Nephron (organoid): ENCODE measurements around the gene RPL3.
"Not testable (repeated sequence)": the region's sequence is repeated elsewhere in the genome, so short reads cannot be mapped to it uniquely, and the experiment has no call there.

Experiments used
- H3K27ac Mint-ChIP-seq, 3 experiments: 2 replicates each; pipeline ENCODE4 v1.8.0; 2020; ENCODE audit warnings: mixed read lengths in 3 of 3, mild to moderate bottlenecking in 2 of 3, moderate library complexity in 1 of 3
- H3K27me3 Mint-ChIP-seq: 2 replicates; pipeline ENCODE4 v1.8.0; 2021; ENCODE audit warnings: low read depth, mild to moderate bottlenecking, moderate library complexity, mixed read lengths
- H3K36me3 Mint-ChIP-seq: 2 replicates; pipeline ENCODE4 v1.8.0; 2020; ENCODE audit warnings: low read depth, mixed read lengths
- H3K4me1 Mint-ChIP-seq: 2 replicates; pipeline ENCODE4 v1.8.0; 2020; ENCODE audit warnings: mixed read lengths
- H3K4me3 Mint-ChIP-seq, 3 experiments: 2 replicates each; pipeline ENCODE4 v1.8.0; 2020; ENCODE audit warnings: mild to moderate bottlenecking in 3 of 3, mixed read lengths in 3 of 3, moderate library complexity in 2 of 3
- H3K9me3 Mint-ChIP-seq: 2 replicates; pipeline ENCODE4 v1.8.0; 2020; ENCODE audit warnings: mixed read lengths
- TF ChIP-seq, protein P1 (sequence below), 3 experiments: fragments of 200-600 bp; sonication (generic); IDR thresholded peaks; one replicate each; pipeline ENCODE4 v1.5.0; 2021; ENCODE audit warnings: antibody characterized with exemption in 3 of 3; ENCODE audit not compliant: unreplicated experiment in 3 of 3

Gene RPL3

DNA sequence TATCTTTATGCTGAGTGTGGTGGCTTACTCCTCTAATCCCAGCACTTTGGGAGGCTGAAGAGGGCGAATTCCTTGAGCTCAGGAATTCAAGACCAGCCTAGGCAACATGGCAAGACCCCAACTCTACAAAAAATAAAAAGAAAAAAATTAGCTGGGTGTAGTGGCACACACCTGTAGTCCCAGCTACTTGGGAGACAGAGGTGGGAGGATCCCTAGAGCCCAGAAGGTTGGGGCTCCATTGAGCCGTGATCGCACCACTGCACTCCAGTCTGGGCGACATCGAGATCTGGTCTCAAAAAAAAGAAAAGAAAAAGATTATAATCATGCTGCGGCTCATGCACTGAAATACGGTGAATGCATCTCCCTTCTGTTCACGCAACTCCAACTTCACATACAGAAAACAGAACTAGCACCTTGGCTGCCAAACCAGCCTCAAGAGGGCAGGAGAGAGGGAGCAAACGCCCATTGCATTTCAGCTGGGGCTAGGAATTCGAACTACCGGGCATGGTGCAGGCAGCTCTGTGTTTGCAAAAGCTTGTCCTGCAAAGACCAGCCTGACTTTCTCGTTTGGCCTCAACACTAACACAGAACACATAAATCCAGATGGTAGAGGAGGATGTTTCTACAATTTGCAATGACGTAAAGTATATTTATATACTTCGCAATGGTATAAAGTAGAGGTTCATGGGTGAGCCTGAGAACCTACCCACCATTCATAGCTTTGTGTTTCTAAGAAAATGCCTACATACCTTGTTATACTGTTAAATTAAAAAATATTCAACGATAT is 24.0 kb upstream of the RPL3 start:
- peak overlapping the region in 1 of 3 experiments; percentile 7 for H3K27ac Mint-ChIP-seq
- H3K4me3 Mint-ChIP-seq, result peak overlapping the region in 2 of 3 experiments; percentile 6 to 13
- no peaks in the 10 kb centered on the region for H3K4me1 Mint-ChIP-seq
- H3K36me3 Mint-ChIP-seq, result no peaks in the 10 kb centered on the region
- TF ChIP-seq, protein P1, sequence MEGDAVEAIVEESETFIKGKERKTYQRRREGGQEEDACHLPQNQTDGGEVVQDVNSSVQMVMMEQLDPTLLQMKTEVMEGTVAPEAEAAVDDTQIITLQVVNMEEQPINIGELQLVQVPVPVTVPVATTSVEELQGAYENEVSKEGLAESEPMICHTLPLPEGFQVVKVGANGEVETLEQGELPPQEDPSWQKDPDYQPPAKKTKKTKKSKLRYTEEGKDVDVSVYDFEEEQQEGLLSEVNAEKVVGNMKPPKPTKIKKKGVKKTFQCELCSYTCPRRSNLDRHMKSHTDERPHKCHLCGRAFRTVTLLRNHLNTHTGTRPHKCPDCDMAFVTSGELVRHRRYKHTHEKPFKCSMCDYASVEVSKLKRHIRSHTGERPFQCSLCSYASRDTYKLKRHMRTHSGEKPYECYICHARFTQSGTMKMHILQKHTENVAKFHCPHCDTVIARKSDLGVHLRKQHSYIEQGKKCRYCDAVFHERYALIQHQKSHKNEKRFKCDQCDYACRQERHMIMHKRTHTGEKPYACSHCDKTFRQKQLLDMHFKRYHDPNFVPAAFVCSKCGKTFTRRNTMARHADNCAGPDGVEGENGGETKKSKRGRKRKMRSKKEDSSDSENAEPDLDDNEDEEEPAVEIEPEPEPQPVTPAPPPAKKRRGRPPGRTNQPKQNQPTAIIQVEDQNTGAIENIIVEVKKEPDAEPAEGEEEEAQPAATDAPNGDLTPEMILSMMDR (IDR thresholded peaks at IDR 0.05; ENCODE audit: unreplicated experiment in 3 of 3), result peak; percentile 72 to 76 (median 74)
- H3K9me3 Mint-ChIP-seq, result no peaks in the 10 kb centered on the region
- H3K27me3 Mint-ChIP-seq, result peaks cover 11% of the 10 kb centered on the region

DNA sequence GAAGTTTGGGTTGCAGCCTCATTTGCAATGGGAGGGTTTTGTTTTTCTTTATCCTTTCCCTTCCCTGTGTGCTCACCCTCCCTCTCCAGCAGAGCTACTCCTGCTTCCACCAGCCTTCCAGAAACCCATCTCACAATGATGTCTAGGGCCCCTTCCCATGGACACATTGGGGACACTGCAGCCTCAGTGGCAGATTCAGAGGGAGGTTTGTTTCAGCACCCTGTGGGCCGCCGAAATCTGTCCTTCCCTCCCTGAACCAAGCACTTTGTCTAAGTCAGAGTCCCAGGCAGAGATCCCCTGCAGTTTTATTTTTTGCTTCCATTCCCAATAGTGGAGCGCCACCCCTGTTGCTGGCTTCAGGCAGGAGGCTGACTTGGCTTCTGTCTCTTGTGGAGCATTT is 21.8 kb upstream of the RPL3 start:
- H3K27me3 Mint-ChIP-seq, result peaks cover 11% of the 10 kb centered on the region
- peak overlapping the region in 1 of 3 experiments; percentile 54 for H3K27ac Mint-ChIP-seq
- no peaks in the 10 kb centered on the region for H3K4me1 Mint-ChIP-seq
- H3K4me3 Mint-ChIP-seq, result no peak overlapping the region
- TF ChIP-seq, protein P1 (IDR thresholded peaks at IDR 0.05; ENCODE audit: unreplicated experiment in 3 of 3), result no peak
- no peaks in the 10 kb centered on the region for H3K9me3 Mint-ChIP-seq
- no peaks in the 10 kb centered on the region for H3K36me3 Mint-ChIP-seq

DNA sequence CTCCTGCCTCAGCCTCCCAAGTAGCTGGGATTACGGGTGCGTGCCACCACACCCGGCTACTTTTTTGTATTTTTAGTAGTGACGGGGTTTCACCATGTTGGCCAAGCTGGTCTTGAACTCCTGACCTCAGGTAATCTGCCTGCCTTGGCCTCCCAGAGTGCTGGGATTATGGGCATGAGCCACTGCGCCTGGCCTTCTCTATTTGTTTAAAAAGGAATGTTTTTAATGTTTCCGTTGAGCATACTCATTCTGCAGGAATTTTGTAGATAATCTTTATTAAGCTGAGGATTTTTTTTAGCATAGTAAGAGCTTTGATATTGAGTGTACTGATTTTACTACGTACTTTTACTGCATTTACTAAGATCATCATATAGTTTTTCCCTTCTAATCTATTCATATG is 20.4 kb upstream of the RPL3 start:
- not testable (repeated sequence) for H3K36me3 Mint-ChIP-seq, H3K4me3 Mint-ChIP-seq, H3K27ac Mint-ChIP-seq, H3K9me3 Mint-ChIP-seq, H3K4me1 Mint-ChIP-seq
- peaks cover 11% of the 10 kb centered on the region for H3K27me3 Mint-ChIP-seq

DNA sequence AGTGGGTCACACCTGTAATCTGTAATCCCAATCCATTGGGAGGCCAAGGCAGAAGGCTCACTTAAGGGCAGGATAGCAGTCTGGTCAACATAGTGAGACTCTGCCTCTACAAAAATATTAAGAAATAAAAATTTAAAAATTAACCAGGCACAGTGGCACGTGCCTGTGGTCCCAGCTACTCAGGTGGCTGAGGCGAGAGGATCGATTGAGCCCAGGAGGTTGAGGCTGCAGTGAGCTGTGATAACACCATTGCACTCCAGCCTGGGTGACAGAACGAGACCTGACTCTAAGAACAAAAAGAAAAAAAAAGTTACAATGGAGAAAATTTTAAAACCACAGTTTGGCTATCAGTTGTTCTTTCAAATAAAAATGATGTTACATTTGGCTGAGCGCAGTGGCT is 17.0 kb upstream of the RPL3 start:
- Mint-ChIP-seq H3K27ac (no peak overlapping the region), H3K36me3 (no peaks in the 10 kb centered on the region), H3K27me3 (no peaks in the 10 kb centered on the region), H3K4me3 (no peak overlapping the region), H3K9me3 (no peaks in the 10 kb centered on the region), H3K4me1 (peaks cover 18% of the 10 kb centered on the region)
- TF ChIP-seq, protein P1 (IDR thresholded peaks at IDR 0.05; ENCODE audit: unreplicated experiment in 3 of 3), result no peak

DNA sequence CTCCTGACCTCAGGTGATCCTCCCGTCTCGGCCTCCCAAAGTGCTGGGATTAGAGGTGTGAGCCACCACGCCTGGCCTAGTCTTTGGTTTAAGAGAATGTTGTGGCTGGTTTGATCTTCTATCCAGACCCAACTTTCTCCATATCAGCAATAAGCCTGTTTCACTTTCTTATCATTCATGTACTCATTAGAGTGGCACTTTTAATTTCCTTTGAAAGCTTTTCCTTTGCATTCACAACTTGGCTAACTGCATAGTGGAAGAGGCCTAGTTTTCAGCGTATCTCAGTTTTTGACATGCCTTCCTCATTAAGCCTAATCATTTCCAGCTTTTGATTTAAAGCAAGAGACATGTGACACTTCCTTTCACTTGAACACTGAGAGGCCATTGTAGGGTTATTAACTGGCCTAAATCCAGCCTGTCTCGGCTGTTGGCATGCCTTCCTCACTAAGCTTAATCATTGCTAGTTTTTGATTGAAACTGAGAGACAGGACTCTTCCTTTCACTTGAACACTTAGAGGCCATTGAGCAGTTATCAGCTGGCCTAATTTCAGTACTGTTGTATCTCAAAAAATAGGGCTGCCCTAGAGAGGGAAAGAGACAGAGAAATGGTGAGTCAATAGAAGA is 13.1 kb upstream of the RPL3 start:
- Mint-ChIP-seq H3K4me1 (peaks cover 18% of the 10 kb centered on the region), H3K9me3 (no peaks in the 10 kb centered on the region), H3K27ac (peak overlapping the region; percentile 88 to 96 (median 94)), H3K36me3 (no peaks in the 10 kb centered on the region), H3K4me3 (peak overlapping the region in 1 of 3 experiments; percentile 26), H3K27me3 (no peaks in the 10 kb centered on the region)
- TF ChIP-seq, protein P1 (IDR thresholded peaks at IDR 0.05; ENCODE audit: unreplicated experiment in 3 of 3), result no peak

DNA sequence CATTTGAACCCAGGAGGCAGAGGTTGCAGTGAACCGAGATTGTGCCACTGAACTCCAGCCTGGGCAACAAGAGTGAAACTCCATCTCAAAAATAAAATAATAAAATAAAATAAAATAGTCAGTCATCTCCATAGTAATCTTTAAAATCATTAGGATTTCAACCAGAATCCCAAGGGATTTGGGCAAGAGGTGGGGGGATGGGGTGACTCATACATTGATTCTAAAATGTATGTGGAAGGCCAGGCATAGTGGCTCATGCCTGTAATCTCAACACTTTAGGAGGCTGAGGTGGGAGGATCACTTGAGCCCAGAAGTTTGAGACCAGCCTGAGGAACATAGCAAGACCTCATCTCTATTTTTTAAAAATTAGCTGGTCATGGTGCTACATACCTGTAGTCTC is 11.1 kb upstream of the RPL3 start:
- not testable (repeated sequence) for H3K27me3 Mint-ChIP-seq, H3K4me3 Mint-ChIP-seq, H3K9me3 Mint-ChIP-seq, H3K27ac Mint-ChIP-seq, H3K36me3 Mint-ChIP-seq
- peaks cover 18% of the 10 kb centered on the region for H3K4me1 Mint-ChIP-seq
